Loucy (cell line): Measurements from ENCODE around the gene C10orf71.

Experiments used
- H2AFZ ChIP-seq: fragments of 200-600 bp; sonication (generic); 2 replicates; pipeline ENCODE4 v1.6.0; 2016; ENCODE audit warnings: antibody characterized with exemption, mild to moderate bottlenecking, low read length, moderate library complexity
- H3F3A ChIP-seq: fragments of 200-600 bp; 2 replicates; pipeline ENCODE4 v1.6.0; 2016; ENCODE audit warnings: antibody characterized with exemption, low read depth, mild to moderate bottlenecking
- H3K27me3 ChIP-seq: fragments of 200-600 bp; sonication (generic); 2 replicates; pipeline ENCODE4 v1.6.1; 2014; ENCODE audit warnings: low read length, mild to moderate bottlenecking; ENCODE audit not compliant: insufficient read depth, poor library complexity, severe bottlenecking
- H3K36me3 ChIP-seq: fragments of 200-600 bp; sonication (generic); 2 replicates; pipeline ENCODE4 v1.6.1; 2016; ENCODE audit warnings: low read length; ENCODE audit not compliant: insufficient read depth
- H3K4me1 ChIP-seq: fragments of 200-600 bp; sonication (generic); 2 replicates; pipeline ENCODE4 v1.5.1; 2014; ENCODE audit warnings: low read length, mild to moderate bottlenecking; ENCODE audit not compliant: insufficient read depth, poor library complexity, severe bottlenecking
- H3K4me2 ChIP-seq: fragments of 200-600 bp; sonication (generic); 2 replicates; pipeline ENCODE4 v1.6.0; 2014; ENCODE audit warnings: antibody characterized with exemption, low read length, low read depth, mild to moderate bottlenecking; ENCODE audit not compliant: poor library complexity, severe bottlenecking
- H3K4me3 ChIP-seq: fragments of 200-600 bp; sonication (generic); 2 replicates; pipeline ENCODE4 v1.5.1; 2014; ENCODE audit warnings: low read length, mild to moderate bottlenecking, mixed read lengths; ENCODE audit not compliant: poor library complexity, severe bottlenecking
- H3K79me2 ChIP-seq: fragments of 200-600 bp; sonication (generic); 2 replicates; pipeline ENCODE4 v1.6.1; 2014; ENCODE audit warnings: low read length; ENCODE audit not compliant: insufficient read depth
- H3K9ac ChIP-seq: fragments of 200-600 bp; sonication (generic); 2 replicates; pipeline ENCODE4 v1.6.0; 2014; ENCODE audit warnings: mild to moderate bottlenecking, low read depth, low read length, moderate library complexity; ENCODE audit not compliant: poor library complexity, severe bottlenecking
- H3K9me2 ChIP-seq: fragments of 200-600 bp; sonication (generic); replicated peaks from 2 replicates; pipeline ENCODE4 v1.6.1; 2016; ENCODE audit warnings: low read depth, low read length, mixed read lengths
- H3K9me3 ChIP-seq: fragments of 200-600 bp; sonication (generic); 2 replicates; pipeline ENCODE4 v1.6.1; 2014; ENCODE audit warnings: mild to moderate bottlenecking, antibody characterized with exemption, low read length, low read depth; ENCODE audit not compliant: insufficient read depth
- H4K20me1 ChIP-seq: fragments of 200-600 bp; sonication (generic); 2 replicates; pipeline ENCODE4 v1.6.0; 2014; ENCODE audit warnings: antibody characterized with exemption, low read length, mild to moderate bottlenecking; ENCODE audit not compliant: insufficient read depth, poor library complexity, severe bottlenecking
- EZH2phosphoT487 ChIP-seq: fragments of 200-600 bp; IDR thresholded peaks from 2 replicates; pipeline ENCODE4 v1.6.1; 2018; ENCODE audit warnings: antibody characterized with exemption, mild to moderate bottlenecking, moderate library complexity, borderline replicate concordance
- TF ChIP-seq, protein P1 (sequence below): fragments of 200-600 bp; sonication (generic); conservative IDR thresholded peaks from 2 replicates; pipeline ENCODE4 v1.5.1; 2014; ENCODE audit warnings: mild to moderate bottlenecking, antibody characterized with exemption, low read length

The C10orf71 gene

DNA sequence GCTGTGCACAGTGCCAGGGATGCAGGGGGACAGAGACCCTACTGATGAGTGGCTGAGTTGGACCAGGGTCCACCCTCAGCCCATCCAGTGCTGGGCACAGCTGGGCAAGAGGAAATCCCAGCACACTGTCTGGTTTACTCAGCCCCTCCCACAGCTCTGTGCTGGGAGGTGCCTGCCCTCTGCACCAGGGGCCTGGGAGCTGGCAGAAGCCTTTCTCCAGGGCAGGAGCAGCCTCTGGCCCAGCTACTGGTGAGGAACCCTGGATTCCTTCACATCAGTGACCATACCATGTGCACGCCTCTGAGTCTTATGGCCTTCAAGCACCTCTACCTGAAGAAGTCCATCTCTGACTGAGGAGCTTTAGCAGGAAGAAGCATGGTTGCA lies 25.9 kb upstream of the C10orf71 start:
- no peaks in the 10 kb centered on the region for H3K9me3 ChIP-seq
- no peaks in the 10 kb centered on the region for H3F3A ChIP-seq
- H3K27me3 ChIP-seq: no peaks in the 10 kb centered on the region
- H3K79me2 ChIP-seq: no peaks in the 10 kb centered on the region
- H3K9me2 ChIP-seq: no peaks in the 10 kb centered on the region
- H2AFZ ChIP-seq: peak overlapping the region; percentile 4; the same call in 1 of the 2 replicates
- H3K36me3 ChIP-seq: no peaks in the 10 kb centered on the region
- no peak for TF ChIP-seq EZH2phosphoT487
- TF ChIP-seq, protein P1, sequence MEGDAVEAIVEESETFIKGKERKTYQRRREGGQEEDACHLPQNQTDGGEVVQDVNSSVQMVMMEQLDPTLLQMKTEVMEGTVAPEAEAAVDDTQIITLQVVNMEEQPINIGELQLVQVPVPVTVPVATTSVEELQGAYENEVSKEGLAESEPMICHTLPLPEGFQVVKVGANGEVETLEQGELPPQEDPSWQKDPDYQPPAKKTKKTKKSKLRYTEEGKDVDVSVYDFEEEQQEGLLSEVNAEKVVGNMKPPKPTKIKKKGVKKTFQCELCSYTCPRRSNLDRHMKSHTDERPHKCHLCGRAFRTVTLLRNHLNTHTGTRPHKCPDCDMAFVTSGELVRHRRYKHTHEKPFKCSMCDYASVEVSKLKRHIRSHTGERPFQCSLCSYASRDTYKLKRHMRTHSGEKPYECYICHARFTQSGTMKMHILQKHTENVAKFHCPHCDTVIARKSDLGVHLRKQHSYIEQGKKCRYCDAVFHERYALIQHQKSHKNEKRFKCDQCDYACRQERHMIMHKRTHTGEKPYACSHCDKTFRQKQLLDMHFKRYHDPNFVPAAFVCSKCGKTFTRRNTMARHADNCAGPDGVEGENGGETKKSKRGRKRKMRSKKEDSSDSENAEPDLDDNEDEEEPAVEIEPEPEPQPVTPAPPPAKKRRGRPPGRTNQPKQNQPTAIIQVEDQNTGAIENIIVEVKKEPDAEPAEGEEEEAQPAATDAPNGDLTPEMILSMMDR: no peak
- H3K4me1 ChIP-seq: peaks cover 29% of the 10 kb centered on the region
- H3K9ac ChIP-seq: peak overlapping the region; percentile 26
- H4K20me1 ChIP-seq: no peaks in the 10 kb centered on the region
- H3K4me3 ChIP-seq: no peak overlapping the region
- H3K4me2 ChIP-seq: peak overlapping the region; percentile 18

DNA sequence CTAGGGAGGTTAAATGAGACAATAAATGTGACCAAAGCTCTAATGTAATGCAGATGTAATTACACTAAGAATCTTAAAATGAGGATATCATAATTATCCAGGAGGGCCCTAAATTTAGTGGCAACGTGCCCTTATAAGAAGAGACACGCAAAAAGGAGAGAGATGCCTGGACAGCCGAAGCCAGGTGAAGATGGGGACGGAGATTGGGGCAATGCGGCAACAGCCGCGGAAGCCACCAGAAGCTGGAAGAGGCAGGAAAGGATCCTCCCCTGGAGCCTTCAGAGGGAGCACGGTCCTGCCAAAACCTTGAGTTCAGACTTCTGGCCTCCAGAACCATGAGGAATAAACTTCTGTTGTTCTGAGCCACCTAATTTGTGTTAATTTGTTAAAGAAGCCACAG lies 25.3 kb upstream of the C10orf71 start:
- Histone ChIP-seq H3K4me2 (peak overlapping the region; percentile 18), H4K20me1 (no peaks in the 10 kb centered on the region)

DNA sequence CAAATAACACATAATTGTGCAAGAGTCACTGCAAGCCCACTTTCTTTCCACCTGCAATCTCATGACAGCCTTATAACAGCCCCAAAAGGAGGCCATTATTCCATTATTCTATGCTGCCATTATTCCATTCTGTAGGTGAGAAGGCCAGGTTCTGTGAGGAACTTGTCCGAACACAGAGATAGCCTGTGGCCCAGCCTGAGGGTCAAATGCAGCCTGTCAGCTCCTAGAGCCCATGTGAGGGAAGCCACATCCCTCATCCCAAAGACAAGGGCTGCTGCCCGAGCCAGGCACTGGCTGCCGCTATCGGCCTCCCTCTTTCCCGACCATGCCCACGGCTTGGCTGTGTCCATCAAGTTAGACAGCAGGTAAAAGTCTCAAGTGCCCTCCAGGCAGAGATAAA lies 24.1 kb upstream of the C10orf71 start:
- no peak overlapping the region for H3K9ac ChIP-seq
- H4K20me1 ChIP-seq: no peaks in the 10 kb centered on the region
- H3K4me1 ChIP-seq: peaks cover 41% of the 10 kb centered on the region
- no peaks in the 10 kb centered on the region for H3K9me2 ChIP-seq
- no peaks in the 10 kb centered on the region for H3K27me3 ChIP-seq
- no peak for TF ChIP-seq EZH2phosphoT487
- TF ChIP-seq, protein P1: no peak
- no peak overlapping the region for H3K4me3 ChIP-seq
- no peaks in the 10 kb centered on the region for H3K79me2 ChIP-seq
- no peak overlapping the region for H3K4me2 ChIP-seq
- H2AFZ ChIP-seq: no peak overlapping the region
- no peaks in the 10 kb centered on the region for H3K36me3 ChIP-seq
- H3F3A ChIP-seq: no peaks in the 10 kb centered on the region
- no peaks in the 10 kb centered on the region for H3K9me3 ChIP-seq

More for the DNA sequence above, 25.3 kb upstream of the C10orf71 start:
- H3K4me3 ChIP-seq: no peak overlapping the region
- H3K9me3 ChIP-seq: no peaks in the 10 kb centered on the region
- H3K79me2 ChIP-seq: no peaks in the 10 kb centered on the region
- no peaks in the 10 kb centered on the region for H3F3A ChIP-seq
- H2AFZ ChIP-seq: 0 out of 2 replicates have a peak overlapping the region, but pooled peaks have one; percentile 4
- H3K36me3 ChIP-seq: no peaks in the 10 kb centered on the region
- H3K9ac ChIP-seq: peak overlapping the region; percentile 26
- TF ChIP-seq, protein P1: no peak
- TF ChIP-seq EZH2phosphoT487: no peak
- H3K9me2 ChIP-seq: no peaks in the 10 kb centered on the region
- no peaks in the 10 kb centered on the region for H3K27me3 ChIP-seq
- peaks cover 35% of the 10 kb centered on the region for H3K4me1 ChIP-seq
